Neural progenitor cell (in vitro differentiated cells): ENCODE results near the gene JAM2.
"Not testable (repeated sequence)": the region's sequence is repeated elsewhere in the genome, so short reads cannot be mapped to it uniquely, and the experiment has no call there.

Source experiments
- EZH2 ChIP-seq: fragments of 200-600 bp; sonication (generic); IDR thresholded peaks from 2 replicates; pipeline ENCODE4 v1.6.1; 2017; ENCODE audit warnings: antibody characterized with exemption, mild to moderate bottlenecking, moderate library complexity
- TF ChIP-seq, protein P1 (sequence below): fragments of 200-600 bp; sonication (generic); IDR thresholded peaks from 2 replicates; pipeline ENCODE4 v1.5.1; 2017; ENCODE audit warnings: antibody characterized with exemption, mild to moderate bottlenecking

DNA sequence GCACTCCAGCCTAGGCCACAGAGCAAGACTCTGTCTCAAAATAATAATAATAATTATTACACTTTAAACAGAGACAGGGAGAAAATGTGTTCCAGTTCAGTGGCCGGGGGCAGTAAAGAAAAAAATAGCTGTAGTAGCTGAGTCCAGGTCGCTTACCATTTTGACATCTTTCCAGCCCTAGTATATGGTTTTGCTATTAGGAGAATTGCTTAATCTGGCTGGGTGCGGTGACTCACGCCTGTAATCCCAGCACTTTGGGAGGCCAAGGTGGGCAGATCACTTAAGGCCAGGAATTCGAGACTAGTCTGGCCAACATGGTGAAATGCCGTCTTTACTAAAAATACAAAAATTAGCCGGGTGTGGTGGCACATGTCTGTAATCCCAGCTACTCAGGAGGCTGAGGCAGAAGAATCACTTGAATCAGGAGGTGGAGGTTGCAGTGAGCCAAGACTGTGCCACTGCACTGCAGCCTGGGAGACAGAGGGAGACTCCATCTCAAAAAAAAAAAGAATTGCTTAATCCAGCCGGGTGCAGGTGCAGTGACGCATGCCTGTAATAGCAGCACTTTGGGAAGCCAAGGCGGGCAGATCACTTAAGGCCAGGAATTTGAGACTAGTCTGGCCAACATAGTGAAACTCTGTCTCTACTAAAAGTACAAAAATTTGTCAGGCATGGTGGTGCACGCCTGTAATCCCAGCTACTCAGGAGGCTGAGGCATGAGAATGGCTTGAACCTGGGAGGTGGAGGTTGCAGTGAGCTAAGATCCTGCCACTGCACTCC lies 13.1 kb upstream of the JAM2 start:
- TF ChIP-seq, protein P1, sequence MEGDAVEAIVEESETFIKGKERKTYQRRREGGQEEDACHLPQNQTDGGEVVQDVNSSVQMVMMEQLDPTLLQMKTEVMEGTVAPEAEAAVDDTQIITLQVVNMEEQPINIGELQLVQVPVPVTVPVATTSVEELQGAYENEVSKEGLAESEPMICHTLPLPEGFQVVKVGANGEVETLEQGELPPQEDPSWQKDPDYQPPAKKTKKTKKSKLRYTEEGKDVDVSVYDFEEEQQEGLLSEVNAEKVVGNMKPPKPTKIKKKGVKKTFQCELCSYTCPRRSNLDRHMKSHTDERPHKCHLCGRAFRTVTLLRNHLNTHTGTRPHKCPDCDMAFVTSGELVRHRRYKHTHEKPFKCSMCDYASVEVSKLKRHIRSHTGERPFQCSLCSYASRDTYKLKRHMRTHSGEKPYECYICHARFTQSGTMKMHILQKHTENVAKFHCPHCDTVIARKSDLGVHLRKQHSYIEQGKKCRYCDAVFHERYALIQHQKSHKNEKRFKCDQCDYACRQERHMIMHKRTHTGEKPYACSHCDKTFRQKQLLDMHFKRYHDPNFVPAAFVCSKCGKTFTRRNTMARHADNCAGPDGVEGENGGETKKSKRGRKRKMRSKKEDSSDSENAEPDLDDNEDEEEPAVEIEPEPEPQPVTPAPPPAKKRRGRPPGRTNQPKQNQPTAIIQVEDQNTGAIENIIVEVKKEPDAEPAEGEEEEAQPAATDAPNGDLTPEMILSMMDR, result not testable (repeated sequence)
- not testable (repeated sequence) for TF ChIP-seq EZH2
